ENCODE measurements around the gene C16orf78. TPM values are rescaled to one million over a fixed set of nuclear protein-coding genes. Genes with fewer than 3 reads are reported as not detected.

The C16orf78 gene
- total and polyA plus RNA-seq, 2 of the 8 experiments (the other 6 are each of a cell fraction or from before 2014, with no cell fraction given) = not detected

DNA sequence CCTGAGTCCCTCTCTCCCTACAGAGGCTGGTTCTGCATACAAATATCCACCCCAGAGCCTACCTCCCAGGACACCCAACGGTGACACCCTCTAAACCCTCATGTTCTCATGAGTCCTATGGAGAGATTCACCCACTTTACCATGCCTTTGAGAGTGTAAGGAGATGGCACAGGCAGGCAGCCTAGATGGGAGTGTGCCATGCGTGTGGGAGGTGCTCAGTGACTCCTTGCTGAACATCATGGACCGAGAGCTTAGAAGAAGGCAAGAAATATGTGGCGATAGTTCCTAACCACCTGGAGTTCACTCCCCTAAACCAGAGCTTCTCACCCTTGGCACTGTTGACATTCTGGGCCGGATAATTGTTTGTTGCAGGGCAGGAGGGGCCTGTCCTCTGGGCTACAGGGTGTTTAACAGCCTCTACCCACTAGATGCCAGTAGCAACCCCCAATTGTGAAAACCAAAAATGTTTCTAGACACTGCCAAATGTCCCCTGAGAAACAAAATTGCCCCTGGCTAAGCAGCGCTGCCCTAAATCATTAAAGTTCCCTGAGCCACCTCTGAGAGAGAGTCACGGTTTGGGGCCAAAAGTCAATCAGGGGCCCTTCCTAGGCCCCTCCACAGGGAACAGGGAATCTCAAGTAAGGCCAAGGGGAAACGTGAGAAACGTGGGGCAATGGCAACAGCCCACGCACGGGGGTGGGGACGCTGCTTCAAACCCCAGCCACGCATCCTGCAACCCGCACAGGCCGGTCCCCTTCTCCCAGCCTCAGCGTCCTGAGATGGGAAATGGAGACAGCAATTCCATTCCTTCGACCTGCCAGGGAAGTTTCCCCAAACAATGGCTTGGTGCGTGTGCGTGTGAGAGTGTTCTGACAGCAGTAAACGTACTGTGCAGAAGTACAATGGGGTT lies 66.8 kb downstream of the C16orf78 start:
- Histone ChIP-seq H3K56ac (replicated peaks; ENCODE audit: insufficient read length, low read depth, low read length) (no peak overlapping the region), H2BK20ac (ENCODE audit: low read length) (no peak overlapping the region), H3K4me1 (replicated peaks in 1 of 4; ENCODE audit: control insufficient read depth in 3 of 4, insufficient read depth in 4 of 4, low read length in 3 of 4) (peaks cover 8 to 23% (median 18%) of the 10 kb centered on the region in 4 experiments), H3K9me3 (ENCODE audit: insufficient read depth in 2 of 2, low read depth in 1 of 2, low read length in 1 of 2) (no peaks in the 10 kb centered on the region), H2AK5ac (ENCODE audit: low read depth, low read length) (no peak overlapping the region), H4K8ac (ENCODE audit: extremely low read depth, insufficient read depth, low read length) (no peak overlapping the region), H2BK120ac (replicated peaks; ENCODE audit: low read depth, low read length) (no peak overlapping the region), H3K79me1 (ENCODE audit: low read depth, low read length) (no peaks in the 10 kb centered on the region), H4K20me1 (replicated peaks in 1 of 2; ENCODE audit: control insufficient read depth in 1 of 2, insufficient read depth in 2 of 2, low read length in 2 of 2) (no peaks in the 10 kb centered on the region), H2BK15ac (ENCODE audit: low read length) (peak overlapping the region; percentile 7; the same call in 1 of the 2 replicates), H3K23ac (ENCODE audit: insufficient read length) (no peak overlapping the region), H2BK12ac (ENCODE audit: low read depth, low read length) (peak overlapping the region; percentile 29; the same call in 1 of the 2 replicates), H3K18ac (ENCODE audit: extremely low read depth, low read length) (no peak overlapping the region), H3K27me3 (replicated peaks in 1 of 4; ENCODE audit: control insufficient read depth in 3 of 4, extremely low read depth in 1 of 4, insufficient read depth in 3 of 4, low read length in 3 of 4) (no peaks in the 10 kb centered on the region; a peak in 1 of 7 replicates), H3K79me2 (ENCODE audit: control insufficient read depth in 1 of 2, insufficient read depth in 2 of 2, low read length in 2 of 2) (no peaks in the 10 kb centered on the region), H4K5ac (ENCODE audit: insufficient read length, low read depth, low read length) (no peak overlapping the region), H3K27ac (ENCODE audit: low read depth, low read length) (no peak overlapping the region), H2AFZ (ENCODE audit: low read length) (peak overlapping the region; percentile 8; the same call in 1 of the 2 replicates), H3K4me3 (ENCODE audit: extremely low read depth in 1 of 4, insufficient read depth in 2 of 4, low read depth in 3 of 4, low read length in 4 of 4) (no peak overlapping the region), H2BK5ac (ENCODE audit: low read depth, low read length) (peak overlapping the region; percentile 13; the same call in 1 of the 2 replicates), H3K36me3 (ENCODE audit: control insufficient read depth in 2 of 4, insufficient read depth in 4 of 4, low read length in 3 of 4) (no peaks in the 10 kb centered on the region), H3K4ac (replicated peaks; ENCODE audit: insufficient read length, low read depth, low read length) (peak overlapping the region; percentile 61), H4K91ac (replicated peaks; ENCODE audit: insufficient read length, low read length) (peak overlapping the region; percentile 2), H3K23me2 (ENCODE audit: low read depth, low read length) (no peaks in the 10 kb centered on the region), H3K14ac (ENCODE audit: insufficient read length) (no peak overlapping the region), H3K9ac (replicated peaks in 1 of 4; ENCODE audit: extremely low read depth in 1 of 4, low read depth in 3 of 4, low read length in 3 of 4) (no peak overlapping the region), H3K4me2 (ENCODE audit: insufficient read depth in 1 of 2, low read depth in 2 of 2, low read length in 2 of 2) (no peak overlapping the region)
- DNase-seq (ENCODE audit: low read depth in 1 of 2, low spot score in 2 of 2) = no peak
- WGBS, 2 experiments (ENCODE audit: extremely low coverage in 1 of 2, insufficient coverage in 1 of 2, insufficient read length in 1 of 2, insufficient replicate concordance in 2 of 2, low coverage in 1 of 2, low lambda C conversion rate in 2 of 2, missing lambda C conversion rate in 1 of 2) = 85% methylated on average over 20 of the region's 20 CpGs; no CpG with 5 or more reads in 1 of the 2 experiments
- no peak for FAIRE-seq
- TF ChIP-seq RAD21 (IDR thresholded peaks at IDR 0.05 in 1 of 2, conservative IDR thresholded peaks at IDR 0.05 in 1 of 2; ENCODE audit: low read depth in 2 of 2, low read length in 2 of 2) = peak; percentile 42 to 59
- TF ChIP-seq, protein P1, sequence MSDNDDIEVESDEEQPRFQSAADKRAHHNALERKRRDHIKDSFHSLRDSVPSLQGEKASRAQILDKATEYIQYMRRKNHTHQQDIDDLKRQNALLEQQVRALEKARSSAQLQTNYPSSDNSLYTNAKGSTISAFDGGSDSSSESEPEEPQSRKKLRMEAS (IDR thresholded peaks at IDR 0.05) = no peak
- TF ChIP-seq, protein P2, sequence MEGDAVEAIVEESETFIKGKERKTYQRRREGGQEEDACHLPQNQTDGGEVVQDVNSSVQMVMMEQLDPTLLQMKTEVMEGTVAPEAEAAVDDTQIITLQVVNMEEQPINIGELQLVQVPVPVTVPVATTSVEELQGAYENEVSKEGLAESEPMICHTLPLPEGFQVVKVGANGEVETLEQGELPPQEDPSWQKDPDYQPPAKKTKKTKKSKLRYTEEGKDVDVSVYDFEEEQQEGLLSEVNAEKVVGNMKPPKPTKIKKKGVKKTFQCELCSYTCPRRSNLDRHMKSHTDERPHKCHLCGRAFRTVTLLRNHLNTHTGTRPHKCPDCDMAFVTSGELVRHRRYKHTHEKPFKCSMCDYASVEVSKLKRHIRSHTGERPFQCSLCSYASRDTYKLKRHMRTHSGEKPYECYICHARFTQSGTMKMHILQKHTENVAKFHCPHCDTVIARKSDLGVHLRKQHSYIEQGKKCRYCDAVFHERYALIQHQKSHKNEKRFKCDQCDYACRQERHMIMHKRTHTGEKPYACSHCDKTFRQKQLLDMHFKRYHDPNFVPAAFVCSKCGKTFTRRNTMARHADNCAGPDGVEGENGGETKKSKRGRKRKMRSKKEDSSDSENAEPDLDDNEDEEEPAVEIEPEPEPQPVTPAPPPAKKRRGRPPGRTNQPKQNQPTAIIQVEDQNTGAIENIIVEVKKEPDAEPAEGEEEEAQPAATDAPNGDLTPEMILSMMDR (IDR thresholded peaks at IDR 0.05; ENCODE audit: control extremely low read depth in 1 of 3, insufficient read depth in 1 of 3, low read depth in 1 of 3, low read length in 3 of 3) = peak; percentile 0 to 35 (median 32)
- CTCF ChIA-PET (ENCODE audit: partially characterized antibody) = interaction anchor here (0.6 to 4.2 kb wide), 14 partner anchors 9 to 455 kb away, joined by 3 to 33 read pairs (median 4); no protein-coding TSS in a partner anchor
- POLR2A ChIA-PET (ENCODE audit: partially characterized antibody) = no interaction called here
